Immature natural killer cell (primary cell): ENCODE measurements around the gene ZNF529. TPM values are rescaled to one million over a fixed set of nuclear protein-coding genes. Genes with fewer than 3 reads are reported as not detected.
"Not testable (repeated sequence)": the region's sequence is repeated elsewhere in the genome, so short reads cannot be mapped to it uniquely, and the experiment has no call there.

ENCODE experiments used
- DNase-seq, 3 donors: peaks; one replicate each; pipeline ENCODE4 v3.0.0; 2022; ENCODE audit warnings: mixed read lengths in 1 of 3
- H3K27ac Mint-ChIP-seq, 6 donors: one replicate each; pipeline ENCODE4 v1.8.0; 2020; ENCODE audit warnings: mixed read lengths in 6 of 6, mild to moderate bottlenecking in 5 of 6, inconsistent platforms in 4 of 6, moderate library complexity in 3 of 6
- H3K27me3 Mint-ChIP-seq, 3 donors: one replicate each; pipeline ENCODE4 v1.8.0; 2020 to 2021; ENCODE audit warnings: low read depth in 3 of 3, mild to moderate bottlenecking in 3 of 3, mixed read lengths in 3 of 3, moderate library complexity in 3 of 3, inconsistent platforms in 1 of 3
- H3K36me3 Mint-ChIP-seq, 3 donors: one replicate each; pipeline ENCODE4 v1.8.0; 2020; ENCODE audit warnings: mixed read lengths in 3 of 3, inconsistent platforms in 2 of 3, mild to moderate bottlenecking in 2 of 3
- H3K4me1 Mint-ChIP-seq, 2 donors: one replicate each; pipeline ENCODE4 v1.8.0; 2020; ENCODE audit warnings: inconsistent platforms in 2 of 2, mild to moderate bottlenecking in 2 of 2, mixed read lengths in 2 of 2, moderate library complexity in 1 of 2
- H3K4me3 Mint-ChIP-seq, 5 donors: one replicate each; pipeline ENCODE4 v1.8.0; 2020; ENCODE audit warnings: mild to moderate bottlenecking in 5 of 5, mixed read lengths in 5 of 5, inconsistent platforms in 3 of 5, moderate library complexity in 3 of 5
- H3K9me3 Mint-ChIP-seq, 6 donors: one replicate each; pipeline ENCODE4 v1.8.0; 2020; ENCODE audit warnings: mild to moderate bottlenecking in 6 of 6, mixed read lengths in 6 of 6, inconsistent platforms in 4 of 6, moderate library complexity in 3 of 6
- polyA plus RNA-seq, 3 donors: library from polyadenylated mRNA; unstranded; fragments of 300-500 nt; fragmentation: Illumina TruSeq; gene quantifications; one replicate each; pipeline ENCODE4 v1.2.3, GENCODE V29; 2021

ZNF529 gene
- 1 to 10 TPM; 3.3 to 5.3 (median 4.1) TPM for polyA plus RNA-seq

- Mint-ChIP-seq H3K4me1 (peaks cover 32 to 45% of the 10 kb centered on the region in 2 donors), H3K36me3 (peaks cover 9 to 36% (median 27%) of the 10 kb centered on the region in 3 donors), H3K27ac (peak within 1 kb of the TSS; percentile 93 to 99 (median 98)), H3K9me3 (peaks cover 0 to 2% (median 0%) of the 10 kb centered on the region in 6 donors), H3K27me3 (peaks cover 7 to 14% (median 9%) of the 10 kb centered on the region in 3 donors), H3K4me3 (peak within 1 kb of the TSS; percentile 87 to 97 (median 91))
- DNase-seq: peak; percentile 93 to 94 (median 94)
Measured at GRCh38 chr19:36573020-36573894, at the start of gene ZNF529. Gene ZNF529 (minus strand): TSS chr19:36573292. CDS start chr19:36572346, 946 bp downstream.

DNA sequence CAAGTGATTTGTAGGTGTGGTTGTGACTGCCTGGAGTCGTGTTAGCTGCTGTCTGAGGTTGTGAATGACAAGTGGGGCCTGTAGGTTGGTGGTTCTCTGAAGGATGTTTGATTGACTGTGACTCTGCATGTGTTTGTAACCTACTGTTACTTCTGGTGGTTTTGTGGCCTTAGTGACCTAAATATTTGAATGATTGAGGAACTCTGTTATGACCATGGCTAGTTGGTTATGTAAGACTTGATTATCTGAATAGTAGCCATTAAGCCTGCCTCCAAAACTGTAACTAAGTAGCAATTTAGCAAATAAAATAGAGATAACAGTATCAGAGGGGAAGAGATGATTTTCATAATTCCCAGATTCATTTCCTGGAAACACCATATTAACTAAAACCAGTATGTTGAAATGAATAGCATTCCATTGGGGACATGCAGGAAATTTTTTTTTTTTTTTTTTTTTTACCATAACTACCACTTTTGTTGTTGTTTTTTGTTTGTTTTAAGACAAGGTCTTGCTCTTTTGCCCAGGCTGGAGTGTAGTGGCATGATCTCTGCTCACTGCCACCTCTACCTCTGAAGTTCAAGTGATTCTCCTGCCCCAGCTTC lies 32.9 kb upstream of the ZNF529 start:
- Mint-ChIP-seq H3K9me3 (peaks cover 0 to 31% (median 3%) of the 10 kb centered on the region in 6 donors), H3K27me3 (peaks cover 10 to 12% (median 12%) of the 10 kb centered on the region in 3 donors), H3K4me1 (peaks cover 22 to 30% of the 10 kb centered on the region in 2 donors), H3K36me3 (peaks cover under 1 to 22% (median 20%) of the 10 kb centered on the region in 3 donors), H3K27ac (peak overlapping the region; percentile 82 to 97 (median 92)), H3K4me3 (peak overlapping the region; percentile 82 to 95 (median 87))
- peak in 1 of 3 donors; percentile 83 for DNase-seq

DNA sequence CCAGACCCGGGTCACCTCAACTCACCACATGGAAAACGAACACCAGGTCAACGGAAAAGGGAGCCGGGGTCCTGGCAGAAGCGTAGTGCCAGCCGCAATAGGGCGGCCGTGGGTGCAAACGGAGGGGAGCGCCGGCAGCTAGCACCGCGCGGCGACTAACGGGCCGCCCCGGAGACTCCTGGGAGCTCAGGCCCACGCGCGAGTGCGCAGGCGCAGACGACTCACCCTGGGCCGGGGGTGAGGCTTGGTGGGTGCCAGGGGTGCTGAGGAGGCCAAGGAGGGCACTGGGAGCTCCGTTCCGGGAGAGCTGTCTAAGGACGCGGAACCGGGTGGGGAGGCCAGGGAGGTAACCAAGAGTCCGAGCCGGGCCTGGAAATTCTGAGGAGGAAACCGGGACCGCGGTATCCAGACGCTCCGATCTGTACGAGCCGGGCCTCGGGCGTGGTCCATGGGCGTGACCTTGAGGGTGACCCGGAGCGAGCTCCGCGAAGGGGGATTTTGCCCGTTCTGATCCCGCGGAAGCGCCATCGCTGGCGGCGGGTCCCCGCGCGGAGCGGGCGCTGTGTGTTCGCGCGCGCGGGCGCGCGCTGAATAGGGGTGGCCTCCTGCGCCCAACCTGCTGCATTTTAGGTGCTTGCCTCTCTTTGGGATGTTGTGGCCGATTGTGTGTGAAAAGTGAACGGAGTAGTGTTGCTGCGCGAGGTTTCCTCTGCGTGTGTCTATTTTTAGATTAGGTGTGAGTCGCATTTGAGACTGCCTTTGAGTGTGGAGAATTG lies 32.2 kb upstream of the ZNF529 start, which contains the start of gene ZNF382:
TSS of gene ZNF382 (plus strand) at position 213 of the 776 bp plus-strand sequence. CDS start 4,602 bp downstream, outside the sequence.
- H3K27me3 Mint-ChIP-seq: peaks cover 10 to 12% (median 12%) of the 10 kb centered on the region in 3 donors
- peak; percentile 75 to 88 (median 78) for DNase-seq
- peaks cover 0 to 34% (median 3%) of the 10 kb centered on the region in 6 donors for H3K9me3 Mint-ChIP-seq
- peaks cover 0 to 19% (median 15%) of the 10 kb centered on the region in 3 donors for H3K36me3 Mint-ChIP-seq
- H3K27ac Mint-ChIP-seq: peak within 1 kb of the TSS; percentile 82 to 97 (median 92)
- H3K4me3 Mint-ChIP-seq: peak within 1 kb of the TSS; percentile 82 to 95 (median 87)
- H3K4me1 Mint-ChIP-seq: peaks cover 22 to 30% of the 10 kb centered on the region in 2 donors

DNA sequence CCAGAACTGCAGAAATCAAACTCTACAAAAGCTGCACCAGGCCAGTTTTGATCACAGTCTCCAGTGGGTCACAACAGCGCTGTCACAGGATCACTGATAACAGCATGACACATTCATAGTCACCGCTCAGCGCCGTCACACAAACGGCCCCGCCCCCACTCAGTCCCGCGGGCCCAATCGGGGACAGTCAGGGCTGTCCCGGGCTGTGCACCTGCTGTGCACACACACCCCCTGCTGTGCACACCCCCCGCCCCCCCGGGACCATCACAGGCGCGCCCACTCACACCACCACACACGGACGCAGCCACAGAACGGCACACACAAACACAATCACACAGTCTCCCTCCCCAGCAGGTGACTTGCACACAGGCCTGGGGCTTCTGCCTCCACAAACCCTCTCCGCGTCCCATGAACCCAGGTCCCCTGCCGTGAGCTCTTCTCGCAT lies 31.6 kb upstream of the ZNF529 start:
- peaks cover 0 to 34% (median 3%) of the 10 kb centered on the region in 6 donors for H3K9me3 Mint-ChIP-seq

DNA sequence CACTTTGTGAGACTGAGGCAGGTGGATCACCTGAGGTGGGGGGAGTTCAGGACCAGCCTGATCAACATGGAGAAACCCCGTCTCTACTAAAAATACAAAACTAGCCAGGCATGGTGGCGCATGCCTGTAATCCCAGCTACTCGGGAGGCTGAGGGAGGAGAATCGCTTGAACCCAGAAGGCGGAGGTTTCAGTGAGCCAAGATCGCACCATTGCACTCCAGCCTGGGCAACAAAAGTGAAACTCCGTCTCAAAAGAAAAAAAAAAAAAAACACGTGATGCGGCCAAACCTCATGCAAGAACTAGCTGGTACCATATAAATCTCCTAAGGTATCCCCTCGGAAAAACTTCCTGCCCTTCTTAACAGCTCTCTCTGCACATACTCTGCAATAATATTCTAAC lies 29.6 kb upstream of the ZNF529 start:
- peaks cover 0 to 26% (median 3%) of the 10 kb centered on the region in 6 donors for H3K9me3 Mint-ChIP-seq
- H3K4me1 Mint-ChIP-seq: peaks cover 22 to 30% of the 10 kb centered on the region in 2 donors
- H3K27ac Mint-ChIP-seq: peak overlapping the region in 1 of 6 donors; percentile 27

More for the DNA sequence above, 31.6 kb upstream of the ZNF529 start:
- Mint-ChIP-seq H3K36me3 (peaks cover 0 to 15% (median 13%) of the 10 kb centered on the region in 3 donors), H3K27me3 (peaks cover 10 to 12% (median 12%) of the 10 kb centered on the region in 3 donors), H3K27ac (peak overlapping the region; percentile 82 to 97 (median 92)), H3K4me3 (peak overlapping the region; percentile 82 to 95 (median 87)), H3K4me1 (peaks cover 22 to 30% of the 10 kb centered on the region in 2 donors)
- peak; percentile 67 to 76 (median 70) for DNase-seq

GRCh38 chr19:36579255-36579654 lies 6.2 kb upstream of the ZNF529 start:
- peaks cover 9% of the 10 kb centered on the region in 2 donors for H3K4me1 Mint-ChIP-seq
- no peak overlapping the region for H3K4me3 Mint-ChIP-seq
- H3K9me3 Mint-ChIP-seq: peaks cover 0 to 19% (median 6%) of the 10 kb centered on the region in 6 donors
- H3K27me3 Mint-ChIP-seq: peaks cover 0 to 2% (median 0%) of the 10 kb centered on the region in 3 donors
- peaks cover 36 to 71% (median 56%) of the 10 kb centered on the region in 3 donors for H3K36me3 Mint-ChIP-seq
- H3K27ac Mint-ChIP-seq: no peak overlapping the region
- no peak for DNase-seq

More for the DNA sequence above, 29.6 kb upstream of the ZNF529 start:
- DNase-seq, H3K4me3 Mint-ChIP-seq: not testable (repeated sequence)
- Mint-ChIP-seq H3K27me3 (peaks cover 10 to 12% (median 12%) of the 10 kb centered on the region in 3 donors), H3K36me3 (peaks cover 0 to 12% (median 4%) of the 10 kb centered on the region in 3 donors)

GRCh38 chr19:36577271-36577996 lies 4.3 kb upstream of the ZNF529 start:
- Mint-ChIP-seq H3K27ac (no peak overlapping the region), H3K4me3 (no peak overlapping the region), H3K4me1 (peaks cover 25 to 27% of the 10 kb centered on the region in 2 donors), H3K9me3 (peaks cover 0 to 9% (median 5%) of the 10 kb centered on the region in 6 donors), H3K36me3 (peaks cover 26 to 61% (median 49%) of the 10 kb centered on the region in 3 donors), H3K27me3 (peaks cover 9 to 13% (median 9%) of the 10 kb centered on the region in 3 donors)
- no peak for DNase-seq

- Mint-ChIP-seq H3K4me1 (peaks cover 30 to 37% of the 10 kb centered on the region in 2 donors), H3K36me3 (peaks cover 14 to 39% (median 28%) of the 10 kb centered on the region in 3 donors), H3K9me3 (peaks cover 0 to 2% (median 0%) of the 10 kb centered on the region in 6 donors), H3K27ac (peak overlapping the region; percentile 61 to 99 (median 97)), H3K27me3 (peaks cover 7 to 14% (median 9%) of the 10 kb centered on the region in 3 donors), H3K4me3 (peak overlapping the region; percentile 87 to 97 (median 91))
- DNase-seq: no peak
Measured at GRCh38 chr19:36574741-36575140, 1.6 kb upstream of the ZNF529 start.

- peak overlapping the region; percentile 87 to 97 (median 91) for H3K4me3 Mint-ChIP-seq
- H3K9me3 Mint-ChIP-seq: peaks cover 0 to under 1% (median 0%) of the 10 kb centered on the region in 6 donors
- DNase-seq: peak in 1 of 3 donors; percentile 18
- H3K4me1 Mint-ChIP-seq: peaks cover 30 to 39% of the 10 kb centered on the region in 2 donors
- H3K27me3 Mint-ChIP-seq: peaks cover 7 to 14% (median 9%) of the 10 kb centered on the region in 3 donors
- peak overlapping the region; percentile 93 to 99 (median 98) for H3K27ac Mint-ChIP-seq
- H3K36me3 Mint-ChIP-seq: peaks cover 7 to 37% (median 23%) of the 10 kb centered on the region in 3 donors
Measured at GRCh38 chr19:36573895-36574720, 1.0 kb upstream of the ZNF529 start.

GRCh38 chr19:36572593-36573019 lies 486 bp downstream of the ZNF529 start:
- Mint-ChIP-seq H3K36me3 (peaks cover 14 to 37% (median 29%) of the 10 kb centered on the region in 3 donors), H3K4me3 (peak overlapping the region; percentile 87 to 97 (median 91)), H3K4me1 (peaks cover 36 to 51% of the 10 kb centered on the region in 2 donors), H3K9me3 (peaks cover 0 to 2% (median 0%) of the 10 kb centered on the region in 6 donors), H3K27ac (peak overlapping the region; percentile 93 to 99 (median 98)), H3K27me3 (peaks cover 7 to 14% (median 9%) of the 10 kb centered on the region in 3 donors)
- no peak for DNase-seq

GRCh38 chr19:36564391-36564790 lies 8.7 kb downstream of the ZNF529 start:
- Mint-ChIP-seq H3K27me3 (peaks cover 0 to 2% (median 0%) of the 10 kb centered on the region in 3 donors), H3K36me3 (peaks cover 67 to 79% (median 68%) of the 10 kb centered on the region in 3 donors), H3K9me3 (peaks cover 19 to 55% (median 53%) of the 10 kb centered on the region in 6 donors), H3K4me1 (peaks cover 14 to 40% of the 10 kb centered on the region in 2 donors), H3K4me3 (no peak overlapping the region), H3K27ac (no peak overlapping the region)
- no peak for DNase-seq
